ENCODE measurements around the gene PROZ. TPM values are rescaled to one million over a fixed set of nuclear protein-coding genes. Genes with fewer than 3 reads are reported as not detected.

The PROZ gene
- total RNA-seq, 2 experiments from 2014 or later: not detected

GRCh38 chr13:113201815-113202214 lies 43.4 kb downstream of the PROZ start:
- Mint-ChIP-seq H3K4me1 (ENCODE audit: low read depth) (peaks cover 49% of the 10 kb centered on the region), H3K36me3 (ENCODE audit: low read depth) (peaks cover 71% of the 10 kb centered on the region), H3K27me3 (no peaks in the 10 kb centered on the region), H3K4me3 (no peak overlapping the region), H3K27ac (no peak overlapping the region), H3K9me3 (no peaks in the 10 kb centered on the region)
- Histone ChIP-seq H3K9me3 (ENCODE audit: control insufficient read depth in 1 of 2, insufficient read depth in 1 of 2, low read length in 2 of 2) (no peaks in the 10 kb centered on the region), H3K4me1 (ENCODE audit: insufficient read depth, low read length) (peaks cover 37% of the 10 kb centered on the region), H3K36me3 (ENCODE audit: insufficient read depth, low read length) (peaks cover 57% of the 10 kb centered on the region), H3K27ac (ENCODE audit: low read depth in 1 of 2, low read length in 2 of 2) (no peak overlapping the region), H3K27me3 (ENCODE audit: control insufficient read depth in 1 of 2, insufficient read depth in 2 of 2, low read length in 2 of 2) (no peaks in the 10 kb centered on the region), H3K4me3 (ENCODE audit: low read length) (no peak overlapping the region)
- ATAC-seq (ENCODE audit: poor library complexity): no peak
- ChIA-PET CTCF (interaction anchor here (0.7 kb wide), 1 partner anchor 41 kb away, joined by 5 read pairs; no protein-coding TSS in a partner anchor), POLR2A (no interaction called here)
- DNase-seq: no peak
- TF ChIP-seq, protein P1, sequence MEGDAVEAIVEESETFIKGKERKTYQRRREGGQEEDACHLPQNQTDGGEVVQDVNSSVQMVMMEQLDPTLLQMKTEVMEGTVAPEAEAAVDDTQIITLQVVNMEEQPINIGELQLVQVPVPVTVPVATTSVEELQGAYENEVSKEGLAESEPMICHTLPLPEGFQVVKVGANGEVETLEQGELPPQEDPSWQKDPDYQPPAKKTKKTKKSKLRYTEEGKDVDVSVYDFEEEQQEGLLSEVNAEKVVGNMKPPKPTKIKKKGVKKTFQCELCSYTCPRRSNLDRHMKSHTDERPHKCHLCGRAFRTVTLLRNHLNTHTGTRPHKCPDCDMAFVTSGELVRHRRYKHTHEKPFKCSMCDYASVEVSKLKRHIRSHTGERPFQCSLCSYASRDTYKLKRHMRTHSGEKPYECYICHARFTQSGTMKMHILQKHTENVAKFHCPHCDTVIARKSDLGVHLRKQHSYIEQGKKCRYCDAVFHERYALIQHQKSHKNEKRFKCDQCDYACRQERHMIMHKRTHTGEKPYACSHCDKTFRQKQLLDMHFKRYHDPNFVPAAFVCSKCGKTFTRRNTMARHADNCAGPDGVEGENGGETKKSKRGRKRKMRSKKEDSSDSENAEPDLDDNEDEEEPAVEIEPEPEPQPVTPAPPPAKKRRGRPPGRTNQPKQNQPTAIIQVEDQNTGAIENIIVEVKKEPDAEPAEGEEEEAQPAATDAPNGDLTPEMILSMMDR (IDR thresholded peaks at IDR 0.05): no peak
- intact Hi-C loops (cut with DNase I, micrococcal nuclease): loop anchor here in 1 of 2 experiments (10.0 kb wide), 1 partner anchor 293 kb away; the partner anchor contains the start of gene DCUN1D2

- Mint-ChIP-seq H3K9me3 (no peaks in the 10 kb centered on the region), H3K27ac (peak overlapping the region; percentile 52), H3K36me3 (ENCODE audit: low read depth) (peaks cover 66% of the 10 kb centered on the region), H3K27me3 (no peaks in the 10 kb centered on the region), H3K4me3 (peak overlapping the region; percentile 54), H3K4me1 (ENCODE audit: low read depth) (peaks cover 60% of the 10 kb centered on the region)
- TF ChIP-seq, protein P1 (IDR thresholded peaks at IDR 0.05): no peak
- ChIA-PET POLR2A (no interaction called here), CTCF (no interaction called here)
- peaks cover 46% of the 10 kb centered on the region for H3K36me3 ChIP-seq (ENCODE audit: insufficient read depth, low read length)
- intact Hi-C loops (cut with DNase I, micrococcal nuclease): loop anchor here in 1 of 2 experiments (10.0 kb wide), 1 partner anchor 292 kb away; the partner anchor contains the start of gene DCUN1D2
- no peaks in the 10 kb centered on the region for H3K9me3 ChIP-seq (ENCODE audit: control insufficient read depth in 1 of 2, insufficient read depth in 1 of 2, low read length in 2 of 2)
- no peak overlapping the region for H3K27ac ChIP-seq (ENCODE audit: low read depth in 1 of 2, low read length in 2 of 2)
- H3K4me3 ChIP-seq (ENCODE audit: low read length): no peak overlapping the region
- ATAC-seq (ENCODE audit: poor library complexity) (no peak), DNase-seq (no peak)
- no peaks in the 10 kb centered on the region for H3K27me3 ChIP-seq (ENCODE audit: control insufficient read depth in 1 of 2, insufficient read depth in 2 of 2, low read length in 2 of 2)
- peaks cover 44% of the 10 kb centered on the region for H3K4me1 ChIP-seq (ENCODE audit: insufficient read depth, low read length)
Measured at GRCh38 chr13:113202912-113203311, 44.5 kb downstream of the PROZ start.

GRCh38 chr13:113203507-113204377 lies 45.3 kb downstream of the PROZ start:
- TF ChIP-seq, protein P1 (IDR thresholded peaks at IDR 0.05): no peak
- H3K36me3 Mint-ChIP-seq (ENCODE audit: low read depth): peaks cover 59% of the 10 kb centered on the region
- H3K4me1 Mint-ChIP-seq (ENCODE audit: low read depth): peaks cover 61% of the 10 kb centered on the region
- peak overlapping the region; percentile 52 for H3K27ac Mint-ChIP-seq
- no peaks in the 10 kb centered on the region for H3K9me3 ChIP-seq (ENCODE audit: control insufficient read depth in 1 of 2, insufficient read depth in 1 of 2, low read length in 2 of 2)
- H3K27me3 ChIP-seq (ENCODE audit: control insufficient read depth in 1 of 2, insufficient read depth in 2 of 2, low read length in 2 of 2): no peaks in the 10 kb centered on the region
- intact Hi-C loops (cut with DNase I, micrococcal nuclease): loop anchor here in 1 of 2 experiments (10.0 kb wide), 1 partner anchor 291 kb away; the partner anchor contains the start of gene DCUN1D2
- peak overlapping the region; percentile 1 for H3K4me3 Mint-ChIP-seq
- ChIA-PET POLR2A (no interaction called here), CTCF (no interaction called here)
- H3K36me3 ChIP-seq (ENCODE audit: insufficient read depth, low read length): peaks cover 39% of the 10 kb centered on the region
- ATAC-seq (ENCODE audit: poor library complexity) (no peak), DNase-seq (no peak)
- H3K27ac ChIP-seq (ENCODE audit: low read depth in 1 of 2, low read length in 2 of 2): no peak overlapping the region
- no peaks in the 10 kb centered on the region for H3K9me3 Mint-ChIP-seq
- H3K27me3 Mint-ChIP-seq: no peaks in the 10 kb centered on the region
- peaks cover 49% of the 10 kb centered on the region for H3K4me1 ChIP-seq (ENCODE audit: insufficient read depth, low read length)
- no peak overlapping the region for H3K4me3 ChIP-seq (ENCODE audit: low read length)
